ENCODE results near the gene CGNL1.

CGNL1 gene

DNA sequence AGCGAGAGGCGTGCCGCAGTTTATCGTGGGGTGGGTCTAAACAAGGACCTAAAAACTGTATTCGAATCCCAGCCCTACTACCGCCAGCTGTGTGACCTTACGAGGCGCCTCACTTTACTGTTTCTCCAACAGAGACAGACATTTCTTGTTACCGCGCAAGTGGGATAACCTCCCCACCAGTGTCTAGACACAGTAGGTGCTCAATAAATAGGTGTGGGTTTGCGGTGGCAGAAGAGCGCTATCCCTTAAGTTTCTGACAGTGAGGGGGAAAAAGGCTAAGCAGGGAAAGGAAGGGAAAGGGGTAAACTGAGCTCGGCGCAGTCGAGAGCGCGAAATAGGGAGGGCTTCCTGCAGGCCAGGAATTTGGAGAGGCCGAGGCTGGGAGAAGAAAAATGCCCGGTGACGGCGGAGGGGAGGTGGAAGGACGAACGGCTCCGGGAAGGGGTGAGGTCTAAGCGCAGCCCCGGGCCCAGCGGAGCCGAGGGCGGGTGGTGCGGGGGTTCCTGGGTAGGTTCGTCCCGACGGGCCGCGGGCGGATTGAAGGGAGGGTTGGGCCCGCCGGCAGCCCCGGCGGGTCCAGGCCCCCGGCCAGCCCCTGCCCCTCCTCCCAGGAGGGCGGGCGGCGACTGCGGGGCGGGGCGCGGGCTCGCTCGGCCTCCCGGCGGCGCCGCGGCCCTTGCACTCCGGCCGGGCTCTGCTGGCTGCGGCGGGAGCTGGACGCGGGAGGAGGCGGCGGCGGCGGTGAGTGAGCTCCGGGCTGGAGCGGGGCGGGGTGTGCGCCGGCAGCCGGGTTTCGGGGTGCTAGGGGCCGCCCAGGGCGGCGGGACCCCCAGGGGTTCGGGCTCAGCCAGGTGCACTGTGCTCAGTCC lies at the start of gene CGNL1:
CGNL1 (plus strand) TSS at position 679 of the 869 bp plus-strand sequence. CDS start 61,495 bp downstream, outside the sequence.
- DNase-seq (ENCODE audit: low read depth, low spot score): no peak

DNA sequence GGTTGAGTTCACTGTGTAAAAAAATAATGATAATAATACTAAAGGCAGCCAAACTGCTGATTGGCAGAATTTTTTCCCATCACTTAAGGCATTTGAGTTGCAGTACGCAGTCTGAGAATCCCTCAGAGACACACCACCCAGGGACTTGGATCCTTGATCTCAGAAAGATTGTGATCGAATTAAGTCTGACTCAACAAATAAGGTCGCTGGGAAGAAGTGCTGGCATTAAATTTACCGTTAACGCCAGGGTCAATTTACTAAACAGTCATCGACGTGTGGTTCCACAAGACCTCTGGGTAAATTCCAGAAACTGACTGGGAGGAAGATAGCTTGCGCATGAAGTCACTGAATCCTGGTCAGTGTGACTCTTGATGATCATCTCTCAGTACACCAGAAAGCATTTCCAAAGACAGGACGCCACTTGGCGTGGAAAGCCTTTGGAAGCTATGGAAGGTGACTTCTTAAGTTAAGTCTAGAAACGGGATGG lies 48.3 kb upstream of the CGNL1 start:
- no peak for DNase-seq (ENCODE audit: low read depth, low spot score)

DNA sequence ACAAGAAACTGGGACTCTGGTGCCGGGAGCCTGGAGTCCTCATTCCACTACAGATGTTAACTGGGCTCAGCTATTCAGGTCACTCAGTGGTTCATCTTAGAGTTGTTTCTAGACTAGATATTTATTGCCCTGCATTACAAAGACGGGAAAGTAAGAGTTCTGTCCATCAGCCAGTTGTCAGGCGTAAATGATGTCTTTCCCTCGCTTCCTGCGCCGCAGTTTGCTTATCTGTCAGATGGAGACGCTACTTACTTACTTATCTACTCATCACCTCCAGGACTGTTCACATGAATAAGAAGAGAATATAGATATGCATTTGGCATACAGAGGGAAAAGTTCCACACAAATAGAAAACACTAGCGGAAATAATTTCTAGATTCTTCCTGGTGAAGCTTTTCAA lies 47.8 kb upstream of the CGNL1 start:
- DNase-seq (ENCODE audit: low read depth, low spot score): no peak

DNA sequence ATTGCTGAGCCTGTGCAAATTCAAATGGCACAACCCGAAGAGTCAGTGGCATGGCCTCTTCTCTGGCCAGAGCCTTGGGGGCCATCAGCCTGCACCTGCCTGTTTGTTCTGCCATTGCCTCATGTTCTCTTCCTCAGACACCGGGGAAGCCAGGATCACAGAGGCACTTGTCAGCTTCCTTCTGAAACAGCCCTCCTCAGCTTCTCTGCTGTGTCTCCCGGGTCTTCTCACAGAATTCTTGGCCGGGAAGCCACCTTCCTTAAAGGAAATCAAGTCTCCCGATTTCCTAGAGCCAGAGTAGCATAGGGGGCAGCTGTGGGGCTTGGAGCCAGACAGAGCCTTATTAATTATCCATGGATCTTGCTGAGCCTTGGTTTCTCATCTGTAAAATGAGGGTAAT lies 47.4 kb upstream of the CGNL1 start:
- no peak for DNase-seq (ENCODE audit: low read depth, low spot score)

GRCh38 chr15:57329582-57330367 lies 46.5 kb upstream of the CGNL1 start:
- no peak for DNase-seq (ENCODE audit: low read depth, low spot score)

DNA sequence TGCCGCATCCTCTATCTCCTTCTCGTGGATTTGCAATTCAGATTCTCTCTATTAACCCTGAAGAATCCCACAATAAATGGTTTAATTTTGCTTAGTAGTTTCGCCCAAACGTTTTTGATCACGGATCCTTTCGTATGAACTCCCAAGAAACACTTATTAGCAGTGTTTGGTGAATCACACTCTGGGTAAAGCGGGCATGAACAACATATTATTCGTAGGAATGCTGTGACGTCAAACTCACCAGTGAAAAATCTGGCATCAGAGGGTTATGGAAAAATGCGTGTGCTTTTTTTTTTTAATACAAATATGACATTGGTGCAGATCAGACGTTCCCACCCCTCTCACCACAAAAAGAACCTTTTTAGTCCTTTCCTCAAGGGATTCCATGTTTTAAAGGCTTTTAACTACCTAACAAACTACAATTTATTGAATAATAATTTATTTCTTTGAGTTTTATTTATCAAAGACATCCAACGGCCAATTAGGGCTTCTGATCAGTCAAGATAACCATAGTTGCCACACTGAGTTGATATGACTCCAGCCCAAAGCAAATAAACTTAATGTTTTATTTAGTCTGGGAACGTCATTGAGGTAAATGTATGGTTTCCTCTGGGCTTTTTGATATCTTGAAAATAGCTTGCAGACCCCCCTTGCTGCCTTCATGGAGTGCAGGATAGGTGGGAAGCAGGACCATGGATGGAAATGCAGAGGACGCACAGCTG lies 45.5 kb upstream of the CGNL1 start:
- DNase-seq (ENCODE audit: low read depth, low spot score): no peak

DNA sequence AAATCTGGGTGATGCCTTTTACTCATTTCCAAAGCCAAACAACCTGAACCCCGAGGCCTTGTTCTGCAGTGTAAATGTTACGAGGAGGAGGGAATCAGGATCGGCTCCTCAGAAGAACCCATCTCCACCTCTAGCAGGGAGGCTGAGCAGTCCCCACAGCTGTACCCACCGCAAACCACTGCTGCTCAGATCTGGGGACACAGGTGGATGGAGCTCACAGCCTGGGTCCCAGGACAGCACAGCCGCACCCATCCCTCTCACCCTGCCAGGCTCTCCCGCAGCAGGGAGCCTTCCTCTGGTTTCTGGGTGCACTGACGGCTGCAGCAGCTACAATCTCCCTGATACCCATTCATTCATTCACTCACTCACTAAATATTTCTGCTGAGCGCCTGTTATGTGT lies 44.0 kb upstream of the CGNL1 start:
- no peak for DNase-seq (ENCODE audit: low read depth, low spot score)

GRCh38 chr15:57333487-57333886 lies 42.8 kb upstream of the CGNL1 start:
- no peak for DNase-seq (ENCODE audit: low read depth, low spot score)

DNA sequence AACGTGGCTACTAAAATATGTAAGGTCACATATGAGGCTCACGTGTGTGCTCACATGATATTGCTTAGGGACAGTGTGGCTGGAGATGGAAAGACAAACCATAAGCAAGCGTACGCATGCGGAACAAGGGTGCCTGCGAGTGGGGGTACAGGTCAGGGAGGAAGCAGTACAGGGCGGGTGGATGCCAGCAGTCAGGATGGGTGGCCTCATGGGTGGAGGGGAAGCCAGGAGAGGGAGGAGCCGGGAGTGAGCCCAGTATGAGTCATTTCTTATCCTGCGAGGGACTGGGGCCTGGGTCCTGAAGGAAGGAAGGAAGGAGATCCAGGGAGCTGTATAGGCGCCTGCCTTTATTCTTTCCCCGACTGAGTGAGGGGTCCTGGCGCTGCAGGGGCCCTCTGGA lies 42.0 kb upstream of the CGNL1 start:
- DNase-seq (ENCODE audit: low read depth, low spot score): no peak

GRCh38 chr15:57335293-57335715 lies 41.0 kb upstream of the CGNL1 start:
- DNase-seq (ENCODE audit: low read depth, low spot score): no peak

DNA sequence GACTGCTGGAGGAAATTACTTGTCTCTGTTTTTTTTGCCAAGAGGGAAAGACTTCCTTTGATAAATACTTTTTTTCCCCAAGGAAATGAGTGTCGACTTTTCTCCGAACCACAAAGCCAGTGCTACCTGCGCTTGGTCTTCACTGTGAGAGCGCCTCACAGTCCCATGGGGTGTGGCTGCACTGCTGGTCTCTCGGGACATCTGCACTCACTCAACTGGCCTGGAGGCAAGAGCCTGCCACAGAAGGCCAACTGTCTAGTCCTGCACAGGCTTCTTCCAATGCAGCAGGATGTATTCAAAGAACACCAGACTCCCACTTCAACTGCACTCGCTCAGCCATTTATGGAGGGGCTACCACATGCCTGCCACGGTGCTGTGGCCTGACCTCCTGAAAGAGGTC lies 40.6 kb upstream of the CGNL1 start:
- no peak for DNase-seq (ENCODE audit: low read depth, low spot score)

DNA sequence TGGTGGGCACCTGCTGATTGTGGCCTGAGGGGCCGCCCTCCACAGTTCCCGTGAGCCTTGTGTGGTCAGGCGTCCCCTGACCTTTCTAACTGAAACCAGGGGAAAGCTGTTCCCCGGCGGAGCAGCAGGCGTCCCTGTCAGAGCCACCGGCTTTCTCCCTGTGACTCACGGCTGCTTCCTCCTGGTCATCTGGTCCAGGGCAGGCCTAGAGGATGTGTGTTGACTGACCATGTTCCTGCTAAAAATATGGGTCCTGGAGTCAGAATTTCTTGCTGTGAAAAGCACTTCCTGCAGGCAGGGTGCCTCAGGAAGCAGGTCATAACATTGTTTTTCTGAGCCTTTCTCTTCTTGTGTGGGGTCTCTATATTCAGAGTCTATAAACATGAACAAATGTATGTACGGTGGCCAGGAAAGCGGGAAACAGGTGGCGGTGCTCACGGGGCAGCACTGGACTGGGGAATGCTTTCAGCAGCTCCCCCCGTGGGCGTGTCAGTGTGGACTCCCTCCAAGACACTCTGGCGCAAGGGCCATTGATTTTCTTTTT lies 38.4 kb upstream of the CGNL1 start:
- no peak for DNase-seq (ENCODE audit: low read depth, low spot score)

GRCh38 chr15:57339321-57339720 lies 37.0 kb upstream of the CGNL1 start:
- no peak for DNase-seq (ENCODE audit: low read depth, low spot score)

- DNase-seq (ENCODE audit: low read depth, low spot score): no peak
Measured at GRCh38 chr15:57340682-57341259, 35.5 kb upstream of the CGNL1 start.

DNA sequence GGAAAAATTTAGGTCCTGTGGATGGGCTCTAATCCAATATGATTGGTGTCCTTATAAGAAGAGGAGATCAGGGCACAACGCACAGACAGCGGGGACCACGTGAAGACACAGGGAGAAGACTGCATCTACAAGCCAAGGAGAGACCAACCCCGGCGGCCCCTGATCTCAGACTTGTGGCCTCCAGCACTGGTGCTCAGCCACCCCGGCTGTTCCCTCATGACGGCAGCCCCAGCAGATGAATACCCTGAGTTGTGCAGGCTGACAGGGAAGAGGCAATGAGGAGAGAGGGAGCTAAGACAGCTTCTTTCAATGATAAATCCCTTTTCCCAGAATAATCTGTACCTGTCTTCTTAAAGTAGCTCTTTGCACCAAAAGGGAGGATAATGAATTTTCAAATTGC lies 33.3 kb upstream of the CGNL1 start:
- DNase-seq (ENCODE audit: low read depth, low spot score): no peak

- DNase-seq (ENCODE audit: low read depth, low spot score): no peak
Measured at GRCh38 chr15:57343498-57343897, 32.8 kb upstream of the CGNL1 start.

GRCh38 chr15:57344282-57344681 lies 32.0 kb upstream of the CGNL1 start:
- no peak for DNase-seq (ENCODE audit: low read depth, low spot score)

- DNase-seq (ENCODE audit: low read depth, low spot score): no peak
Measured at GRCh38 chr15:57345584-57345983, 30.7 kb upstream of the CGNL1 start.

- no peak for DNase-seq (ENCODE audit: low read depth, low spot score)
Measured at GRCh38 chr15:57348081-57348480, 28.2 kb upstream of the CGNL1 start.

- no peak for DNase-seq (ENCODE audit: low read depth, low spot score)
Measured at GRCh38 chr15:57352535-57353316, 23.6 kb upstream of the CGNL1 start.
